Cerebellar cortex (tissue), 1 donor: ENCODE measurements around the gene DOHH.

Experiments used
- DNase-seq: peaks from one replicate; pipeline ENCODE4 v3.0.0-alpha.2; 2015; ENCODE audit warnings: low spot score

The DOHH gene

GRCh38 chr19:3441986-3442329 is 58.5 kb downstream of the DOHH start:
- no peak for DNase-seq

GRCh38 chr19:3441089-3441985 is 59.1 kb downstream of the DOHH start:
- no peak for DNase-seq
